ENCODE results near the gene INPP5D.

Gene INPP5D

DNA sequence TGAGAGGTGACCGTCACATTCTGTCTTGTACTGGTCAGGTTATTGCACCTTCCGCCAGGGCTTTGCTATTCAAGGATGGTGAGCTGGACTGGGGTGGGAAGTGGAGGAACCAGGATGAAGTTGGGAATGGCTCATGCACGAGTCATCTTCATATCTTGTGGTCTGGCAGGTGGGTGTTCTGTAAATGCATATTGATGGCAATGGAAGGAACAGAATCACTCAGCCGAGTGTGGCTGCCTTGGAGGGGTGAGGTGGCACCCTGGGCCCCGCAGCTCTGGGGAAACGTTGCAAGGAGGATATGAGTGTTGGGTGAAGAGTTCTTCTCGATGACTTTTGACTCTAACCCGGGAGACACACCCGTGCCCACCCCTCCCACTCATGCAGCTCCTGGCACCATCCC lies 26.5 kb upstream of the INPP5D start:
- no peak for DNase-seq (ENCODE audit: low spot score)
- TF ChIP-seq CTCF (IDR thresholded peaks at IDR 0.05; ENCODE audit: extremely low read depth, missing control alignments) = no peak

GRCh38 chr2:233034091-233034882 lies 25.9 kb upstream of the INPP5D start:
- TF ChIP-seq CTCF (IDR thresholded peaks at IDR 0.05; ENCODE audit: extremely low read depth, missing control alignments) = no peak
- DNase-seq (ENCODE audit: low spot score) = no peak

DNA sequence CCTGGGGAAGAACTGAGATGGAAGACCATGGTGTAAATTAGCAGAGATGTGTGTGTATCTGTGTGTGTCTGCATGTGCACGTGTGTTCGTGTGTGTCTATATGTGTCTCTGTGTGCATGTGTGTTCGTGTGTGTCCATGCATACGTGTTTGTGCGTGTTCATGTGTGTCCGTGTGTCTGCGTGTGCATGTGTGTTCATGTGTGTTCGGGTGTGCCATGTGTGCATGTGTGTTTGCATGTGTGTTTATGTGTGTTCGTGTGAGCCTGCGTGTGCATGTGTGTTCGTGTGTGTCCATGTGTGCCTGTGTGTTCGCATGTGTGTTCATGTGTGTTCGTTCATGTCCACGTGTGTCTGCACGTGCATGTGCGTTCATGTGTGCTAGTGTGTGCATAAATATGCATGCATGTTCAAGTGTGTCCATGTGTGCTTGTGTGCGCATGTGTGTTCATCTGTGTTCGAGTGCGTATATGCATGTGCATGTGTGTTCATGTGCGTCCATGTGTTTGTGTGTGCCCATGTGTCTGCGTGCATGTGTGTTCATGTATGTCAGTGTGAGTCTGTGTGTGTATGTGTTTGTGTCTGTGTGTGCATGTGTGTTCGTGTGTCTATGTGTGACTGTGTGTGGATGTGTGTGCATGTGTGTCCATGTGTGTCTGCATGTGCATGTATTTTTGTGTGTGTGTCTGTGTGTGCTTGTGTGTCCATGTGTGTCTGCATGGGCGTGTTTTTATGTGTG lies 24.5 kb upstream of the INPP5D start:
- no peak for DNase-seq (ENCODE audit: low spot score)

DNA sequence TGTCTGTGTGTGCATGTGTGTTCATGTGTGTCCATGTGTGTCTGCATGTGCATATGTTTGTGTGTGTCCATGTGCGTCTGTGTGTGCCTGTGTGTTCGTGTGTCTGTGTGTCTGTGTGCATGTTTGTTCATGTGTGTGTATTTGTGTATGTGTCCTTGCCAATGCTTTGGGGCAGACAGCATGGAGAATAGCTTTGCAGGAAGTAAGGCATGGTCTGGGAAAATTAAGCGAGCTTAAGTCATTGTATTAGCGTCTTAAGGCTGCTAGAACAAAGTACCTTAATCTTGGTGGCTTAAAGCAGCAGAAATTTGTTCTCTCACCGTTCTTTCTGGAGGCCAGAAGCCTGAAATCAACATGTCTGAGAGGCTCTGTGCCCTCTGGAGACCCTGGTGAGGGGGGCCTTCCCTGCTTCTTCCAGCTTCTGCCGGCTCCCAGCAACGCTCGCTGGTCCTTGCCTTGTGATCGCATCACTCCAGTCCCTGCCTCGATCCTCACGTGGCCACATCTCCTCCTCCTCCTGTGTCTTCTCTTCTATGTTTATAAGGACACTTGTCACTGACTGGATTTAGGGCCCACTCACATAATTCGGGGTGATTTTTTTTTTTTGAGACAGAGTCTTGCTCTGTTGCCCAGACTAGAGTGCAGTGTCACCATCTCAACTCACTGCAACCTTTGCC lies 23.8 kb upstream of the INPP5D start:
- DNase-seq (ENCODE audit: low spot score) = no peak
- TF ChIP-seq CTCF (IDR thresholded peaks at IDR 0.05; ENCODE audit: extremely low read depth, missing control alignments) = no peak

More for the DNA sequence above, 24.5 kb upstream of the INPP5D start:
- TF ChIP-seq CTCF (IDR thresholded peaks at IDR 0.05; ENCODE audit: extremely low read depth, missing control alignments) = no peak

DNA sequence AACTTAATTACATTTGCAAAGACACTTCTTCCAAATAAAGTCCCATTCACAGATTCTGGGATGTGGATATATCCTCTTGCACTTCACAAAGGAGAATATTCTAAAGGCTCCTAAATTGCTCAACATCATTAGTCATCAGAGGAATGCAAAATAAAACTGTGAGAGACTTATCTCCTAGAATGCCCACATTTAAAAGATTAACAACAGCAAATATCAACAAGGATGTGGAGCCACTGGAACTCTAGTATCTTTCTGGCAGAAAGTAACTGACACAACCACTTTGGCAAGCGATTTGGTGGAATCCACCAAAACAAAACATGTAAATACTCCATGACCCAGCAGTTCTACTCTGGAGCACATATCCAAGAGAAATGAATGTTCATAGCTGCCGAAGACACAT lies 23.1 kb upstream of the INPP5D start:
- DNase-seq (ENCODE audit: low spot score) = no peak
- TF ChIP-seq CTCF (IDR thresholded peaks at IDR 0.05; ENCODE audit: extremely low read depth, missing control alignments) = no peak

DNA sequence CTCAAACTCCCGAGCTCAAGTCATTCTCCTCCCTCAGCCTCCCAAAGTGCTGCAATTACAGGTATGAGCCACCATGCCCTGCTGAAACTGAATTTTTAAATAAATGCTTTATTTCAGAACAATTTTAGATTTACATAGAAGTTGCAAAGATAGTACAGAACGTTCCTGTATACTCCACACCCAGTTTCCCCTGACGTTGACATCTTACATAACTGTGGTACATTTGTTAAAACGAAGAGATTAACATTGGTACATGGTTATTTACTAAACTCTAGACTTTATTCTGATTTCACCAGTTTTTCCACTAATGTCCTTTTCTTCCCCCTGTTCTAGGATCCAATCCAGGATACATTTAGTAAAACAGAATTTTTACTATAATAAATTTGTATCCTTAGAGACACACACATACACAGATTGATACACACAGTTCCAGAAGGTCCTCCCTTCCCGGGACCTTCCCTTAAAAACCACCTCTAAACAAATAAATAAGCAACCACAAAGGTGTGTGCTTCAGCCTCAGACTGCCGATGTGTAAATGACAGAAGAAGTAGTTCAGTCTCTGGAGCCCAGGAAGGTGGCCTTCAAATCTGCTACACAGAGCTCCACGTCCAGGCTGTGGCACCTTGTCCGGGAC lies 20.8 kb upstream of the INPP5D start:
- DNase-seq (ENCODE audit: low spot score) = no peak
- no peak for TF ChIP-seq CTCF (IDR thresholded peaks at IDR 0.05; ENCODE audit: extremely low read depth, missing control alignments)

Measured in GM20000 (cell line).